SJSA1 (cell line): ENCODE measurements around the gene SOX1. TPM values are rescaled to one million over a fixed set of nuclear protein-coding genes. Genes with fewer than 3 reads are reported as not detected.

ENCODE experiments used
- DNase-seq, 2 experiments: peaks; one replicate each; pipeline ENCODE4 v3.0.0-alpha.2; 2015 to 2020; ENCODE audit warnings: low spot score in 2 of 2, low read depth in 1 of 2
- H3K27ac ChIP-seq: fragments of 250-450 bp; sonication (Bioruptor Pico); 2 replicates; pipeline ENCODE4 v1.5.1; 2020; ENCODE audit warnings: mild to moderate bottlenecking, moderate library complexity
- H3K27me3 ChIP-seq: fragments of 250-450 bp; sonication (Bioruptor Pico); replicated peaks from 2 replicates; pipeline ENCODE4 v1.5.1; 2020; ENCODE audit warnings: mild to moderate bottlenecking, moderate library complexity
- H3K36me3 ChIP-seq: fragments of 250-450 bp; sonication (Bioruptor Pico); 2 replicates; pipeline ENCODE4 v1.5.1; 2020; ENCODE audit warnings: mild to moderate bottlenecking
- H3K4me1 ChIP-seq: fragments of 250-450 bp; sonication (Bioruptor Pico); replicated peaks from 2 replicates; pipeline ENCODE4 v1.6.1; 2021; ENCODE audit warnings: mild to moderate bottlenecking
- H3K4me3 ChIP-seq: fragments of 250-450 bp; sonication (Bioruptor Pico); 2 replicates; pipeline ENCODE4 v1.5.1; 2020; ENCODE audit warnings: mild to moderate bottlenecking
- H3K9me3 ChIP-seq: fragments of 250-450 bp; sonication (Bioruptor Pico); replicated peaks from 2 replicates; pipeline ENCODE4 v1.5.1; 2020; ENCODE audit warnings: mild to moderate bottlenecking
- total RNA-seq: library from RNA; depleted of rRNA; stranded (reverse); fragments of >200 nt; shearing (Covaris generic); gene quantifications from 2 replicates; pipeline ENCODE4 v1.2.3, GENCODE V29; 2014

SOX1 gene
- total RNA-seq, 1 experiment from 2014 or later = not detected

DNA sequence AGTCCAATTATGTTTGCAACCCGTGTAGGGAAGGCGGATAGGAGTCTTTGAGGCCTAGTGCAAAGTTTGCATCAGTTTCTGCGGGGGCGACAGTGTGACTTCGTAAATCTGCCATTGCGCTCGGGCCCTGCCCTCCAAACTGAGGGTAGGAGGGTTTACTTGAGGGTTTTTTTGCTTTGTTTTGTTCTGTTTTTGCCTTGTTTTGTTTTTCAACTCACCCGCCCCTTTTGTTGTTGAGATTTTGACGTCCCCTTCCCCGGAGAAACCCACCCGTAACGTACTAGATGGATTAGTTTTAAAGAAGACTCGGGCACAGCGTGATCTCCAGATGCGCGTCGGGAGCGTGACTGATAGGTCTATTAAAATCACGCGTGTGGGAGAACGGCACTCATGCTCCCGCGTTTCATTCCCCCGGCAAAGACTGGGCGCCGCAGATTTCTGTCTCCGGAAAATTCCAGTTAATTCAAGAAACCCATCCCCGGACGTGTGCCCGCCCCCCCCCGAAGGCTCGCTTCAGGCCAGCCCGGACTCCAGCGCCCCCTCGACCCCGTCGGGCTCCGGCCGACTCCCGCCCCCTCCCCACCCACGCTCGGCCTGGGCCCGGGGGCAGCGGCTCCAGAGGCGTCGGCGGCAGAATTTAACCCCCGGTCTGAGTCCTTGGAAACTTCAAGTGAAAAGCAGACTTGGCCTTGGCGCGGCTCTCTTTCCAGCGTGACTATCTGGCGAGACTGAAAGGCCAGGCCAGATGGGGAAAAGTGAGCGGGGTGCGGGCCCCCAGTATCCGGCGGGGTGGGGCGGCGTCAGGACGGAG is 5.0 kb downstream of the SOX1 start:
- Histone ChIP-seq H3K4me3 (no peak overlapping the region), H3K27me3 (peaks cover 63% of the 10 kb centered on the region), H3K36me3 (no peaks in the 10 kb centered on the region), H3K9me3 (peaks cover 35% of the 10 kb centered on the region), H3K27ac (no peak overlapping the region), H3K4me1 (no peaks in the 10 kb centered on the region)
- DNase-seq = no peak

DNA sequence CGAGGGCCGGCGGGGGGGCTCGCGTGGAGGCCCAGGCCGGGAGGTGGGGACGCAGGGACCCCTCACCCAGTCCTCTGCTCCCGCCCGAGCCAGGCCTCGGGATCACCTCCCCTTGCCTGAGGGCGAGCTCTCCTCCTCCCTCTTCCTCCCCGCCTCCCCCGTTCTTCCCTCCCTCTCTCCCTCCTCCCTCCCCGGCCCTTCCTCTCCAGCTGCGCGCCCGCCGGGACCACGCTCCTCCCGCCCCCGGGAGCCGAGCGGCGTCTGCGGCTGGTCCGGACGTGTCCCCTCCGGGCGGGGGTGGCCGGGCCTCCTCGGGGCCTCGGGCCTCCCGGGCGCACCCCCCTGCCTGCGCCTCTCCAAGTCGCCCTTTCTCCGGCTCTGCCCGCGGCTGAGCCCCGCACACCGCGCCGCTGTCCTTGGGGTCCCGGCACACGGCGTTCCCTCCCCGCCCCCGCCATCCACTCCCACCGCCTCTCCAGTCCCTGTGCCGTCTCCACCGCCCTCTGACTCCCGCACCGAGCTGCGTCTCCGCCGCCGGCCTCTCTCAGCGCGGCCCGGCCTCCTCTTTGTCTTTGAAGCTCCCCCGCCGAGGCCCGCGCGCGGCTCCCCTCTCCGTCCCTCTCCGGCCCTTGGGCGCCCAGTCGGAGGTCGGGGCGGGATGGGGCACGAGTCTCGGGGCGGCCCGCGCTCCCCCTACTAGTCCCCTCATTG is 5.7 kb downstream of the SOX1 start:
- Histone ChIP-seq H3K36me3 (no peaks in the 10 kb centered on the region), H3K4me1 (no peaks in the 10 kb centered on the region), H3K4me3 (no peak overlapping the region), H3K9me3 (peaks cover 31% of the 10 kb centered on the region), H3K27ac (no peak overlapping the region), H3K27me3 (peaks cover 68% of the 10 kb centered on the region)
- no peak for DNase-seq

DNA sequence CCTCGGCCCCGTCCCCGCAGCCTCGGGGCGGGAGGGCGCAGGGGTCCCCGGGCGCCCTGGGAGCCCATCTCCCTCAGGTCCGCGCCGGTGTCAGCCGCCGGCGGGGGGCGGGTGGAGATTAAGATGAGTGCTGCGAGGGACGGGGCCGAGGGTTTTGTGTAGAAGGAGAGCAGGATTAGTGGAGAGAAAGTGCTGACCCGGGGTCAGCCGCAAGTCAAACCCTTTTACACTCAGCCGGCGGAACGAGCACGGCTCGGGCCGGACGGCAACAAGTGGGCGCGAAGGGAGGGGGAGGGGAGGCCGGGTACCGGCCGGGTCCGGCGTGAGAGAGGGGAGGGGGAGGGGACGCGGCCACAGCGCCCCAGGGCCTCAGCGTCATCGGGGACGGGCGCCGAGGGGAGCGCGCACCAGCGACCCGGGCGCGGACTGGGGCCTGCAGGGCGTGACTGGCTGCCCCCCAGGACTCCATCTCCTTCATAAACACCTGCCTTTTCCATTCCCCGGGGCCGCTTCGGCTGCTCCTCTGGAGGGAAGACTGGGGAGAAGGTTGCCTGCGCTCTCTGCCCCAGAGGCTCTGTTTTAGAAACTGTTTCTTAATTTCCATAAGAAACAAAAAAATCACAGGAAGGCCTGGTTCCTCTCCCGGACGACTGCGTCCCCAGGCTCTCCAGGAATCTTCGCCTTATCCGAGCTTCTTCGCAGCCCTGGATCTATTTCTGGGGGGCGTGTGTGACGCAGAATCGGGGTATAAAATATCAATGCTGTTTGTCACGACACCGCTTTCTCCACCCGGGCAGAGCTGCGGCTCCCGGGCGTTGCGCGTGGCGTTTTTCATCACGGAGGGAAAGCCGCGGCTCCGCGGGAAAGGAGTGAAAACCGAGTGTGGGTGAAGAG is 6.5 kb downstream of the SOX1 start:
- H3K4me1 ChIP-seq = no peaks in the 10 kb centered on the region
- no peak overlapping the region for H3K4me3 ChIP-seq
- H3K36me3 ChIP-seq = no peaks in the 10 kb centered on the region
- H3K27ac ChIP-seq = no peak overlapping the region
- H3K9me3 ChIP-seq = peaks cover 29% of the 10 kb centered on the region
- DNase-seq = no peak
- peaks cover 74% of the 10 kb centered on the region for H3K27me3 ChIP-seq

DNA sequence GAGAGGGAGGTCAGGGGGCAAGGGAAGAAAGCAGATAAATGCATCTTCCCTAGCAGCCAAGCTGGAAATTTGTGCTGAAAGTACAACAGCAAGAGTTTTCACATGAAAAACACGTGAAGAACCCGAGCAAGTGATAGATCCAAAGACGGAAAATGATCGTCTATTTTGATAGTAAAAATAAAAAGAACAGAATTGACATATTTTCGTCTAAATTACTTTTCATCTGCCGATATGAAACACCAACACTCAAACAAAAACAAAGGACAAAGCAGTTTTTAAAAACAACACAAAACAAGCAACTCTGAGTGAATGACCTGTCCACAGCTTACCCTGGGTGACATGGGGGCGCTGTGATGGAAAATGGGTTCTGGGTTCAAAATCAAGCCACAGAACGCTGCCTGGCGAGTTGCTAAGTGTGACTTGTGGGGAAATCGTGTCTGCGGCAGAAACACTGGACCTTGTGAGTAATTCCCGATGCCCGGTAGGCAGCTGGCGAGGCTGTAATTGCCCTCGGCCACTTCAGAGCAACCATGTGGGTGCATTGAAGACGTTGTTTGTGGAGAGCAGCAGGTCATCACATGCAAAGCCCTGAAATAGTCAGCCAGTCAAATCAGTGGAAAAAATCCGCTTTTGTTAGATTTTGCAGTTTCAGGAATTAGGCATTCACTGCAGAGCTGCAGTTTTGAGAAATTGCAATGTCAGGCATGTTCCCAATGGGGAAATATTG is 7.4 kb downstream of the SOX1 start:
- peaks cover 22% of the 10 kb centered on the region for H3K9me3 ChIP-seq
- H3K27me3 ChIP-seq = peaks cover 75% of the 10 kb centered on the region
- no peak overlapping the region for H3K27ac ChIP-seq
- H3K36me3 ChIP-seq = no peaks in the 10 kb centered on the region
- no peak for DNase-seq
- H3K4me3 ChIP-seq = no peak overlapping the region
- no peaks in the 10 kb centered on the region for H3K4me1 ChIP-seq

DNA sequence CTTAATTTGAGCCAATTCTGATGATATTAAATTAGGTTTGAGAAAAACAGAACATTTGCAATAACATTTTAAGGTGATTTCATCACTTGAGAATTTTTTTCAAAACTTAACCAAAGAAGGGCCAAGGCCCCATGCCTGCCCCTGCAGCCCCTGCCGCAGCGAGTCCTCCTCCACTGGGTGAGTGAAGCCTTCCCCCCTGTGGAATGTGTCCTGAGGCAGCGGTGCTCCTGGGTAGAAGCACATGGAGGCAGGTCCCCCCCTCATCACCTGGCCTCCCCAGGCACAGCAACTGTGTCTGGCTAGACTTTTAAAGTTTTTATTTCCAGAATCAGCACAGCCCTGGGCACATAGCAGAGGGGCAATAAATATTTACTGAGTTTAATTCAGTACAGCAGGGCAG is 10.8 kb downstream of the SOX1 start:
- no peak overlapping the region for H3K4me3 ChIP-seq
- H3K4me1 ChIP-seq = no peaks in the 10 kb centered on the region
- H3K27me3 ChIP-seq = peaks cover 59% of the 10 kb centered on the region
- DNase-seq = no peak
- H3K27ac ChIP-seq = no peak overlapping the region
- no peaks in the 10 kb centered on the region for H3K36me3 ChIP-seq
- peaks cover 10% of the 10 kb centered on the region for H3K9me3 ChIP-seq

DNA sequence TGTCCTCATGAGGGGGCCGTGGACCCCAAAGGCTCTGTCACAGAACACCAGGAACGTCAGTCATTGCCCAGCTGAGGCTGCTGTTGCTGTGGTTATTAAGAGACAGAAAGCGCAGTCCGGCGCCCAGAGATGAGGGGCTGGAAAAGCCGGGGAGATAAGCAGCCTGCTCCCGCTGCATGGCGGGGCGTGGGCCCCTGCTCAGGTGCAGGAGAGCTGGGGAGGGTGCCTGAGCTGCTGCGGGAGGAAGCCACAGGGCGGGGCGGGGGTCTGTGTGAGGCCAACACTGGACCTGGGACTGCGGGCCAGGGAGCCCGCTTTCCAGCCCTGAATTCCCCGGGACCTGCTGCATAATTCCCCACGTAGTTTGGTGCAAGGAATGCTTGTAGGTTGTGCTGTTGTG is 11.3 kb downstream of the SOX1 start:
- Histone ChIP-seq H3K36me3 (no peaks in the 10 kb centered on the region), H3K4me3 (no peak overlapping the region), H3K4me1 (no peaks in the 10 kb centered on the region), H3K27me3 (peaks cover 54% of the 10 kb centered on the region), H3K27ac (no peak overlapping the region), H3K9me3 (peaks cover 5% of the 10 kb centered on the region)
- DNase-seq = no peak

DNA sequence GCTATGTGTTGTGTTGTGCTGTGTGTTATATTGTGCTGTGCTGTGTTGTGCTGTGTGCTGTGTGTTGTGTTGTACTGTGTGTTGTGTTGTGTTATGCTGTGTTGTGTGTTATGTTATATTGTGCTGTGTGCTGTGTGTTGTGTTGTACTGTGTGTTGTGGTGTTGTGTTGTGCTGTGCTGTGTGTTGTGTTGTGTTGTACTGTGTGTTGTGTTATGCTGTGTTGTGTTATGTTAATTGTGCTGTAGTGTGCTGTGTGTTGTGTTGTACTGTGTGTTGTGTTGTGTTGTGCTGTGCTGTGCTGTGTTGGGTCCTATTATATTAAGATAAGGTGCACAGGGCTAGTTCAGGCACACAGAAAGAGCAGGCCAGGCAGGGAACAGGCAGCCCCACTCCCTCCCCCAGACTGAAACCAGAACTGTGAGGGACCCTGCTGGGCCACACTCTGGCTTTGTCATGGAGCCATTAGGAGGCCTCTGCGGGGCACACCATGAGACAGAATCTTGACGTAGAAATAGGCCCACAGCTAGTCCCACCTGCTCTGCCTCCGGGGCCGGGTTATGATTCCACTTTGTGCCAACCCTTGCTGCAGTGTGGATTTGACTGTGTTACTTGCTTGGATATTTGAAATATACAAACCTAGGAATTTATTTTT is 12.1 kb downstream of the SOX1 start:
- Histone ChIP-seq H3K36me3 (no peaks in the 10 kb centered on the region), H3K9me3 (peaks cover 11% of the 10 kb centered on the region), H3K4me1 (no peaks in the 10 kb centered on the region), H3K4me3 (no peak overlapping the region), H3K27me3 (peaks cover 49% of the 10 kb centered on the region), H3K27ac (no peak overlapping the region)
- DNase-seq = no peak

DNA sequence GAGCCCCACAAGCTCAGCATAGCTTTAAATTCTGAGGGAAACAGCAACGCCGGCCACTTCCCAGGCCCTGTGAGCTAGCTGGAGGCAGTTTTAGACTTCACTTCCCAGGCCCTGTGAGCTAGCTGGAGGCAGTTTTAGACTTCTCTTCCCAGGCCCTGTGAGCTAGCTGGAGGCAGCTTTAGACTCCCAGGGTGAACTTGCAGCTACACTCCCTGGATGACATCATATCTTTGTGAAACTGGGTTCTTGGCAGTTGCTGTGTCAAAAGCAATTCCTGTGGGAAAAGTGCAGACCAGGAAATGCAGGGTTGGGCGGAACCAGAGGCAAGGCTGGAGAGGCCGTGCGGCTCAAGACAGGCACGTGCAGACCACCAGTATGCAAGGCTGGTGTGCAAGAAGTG is 12.7 kb downstream of the SOX1 start:
- peaks cover 42% of the 10 kb centered on the region for H3K27me3 ChIP-seq
- no peak overlapping the region for H3K27ac ChIP-seq
- peaks cover 16% of the 10 kb centered on the region for H3K9me3 ChIP-seq
- no peaks in the 10 kb centered on the region for H3K36me3 ChIP-seq
- DNase-seq = no peak
- H3K4me3 ChIP-seq = no peak overlapping the region
- H3K4me1 ChIP-seq = no peaks in the 10 kb centered on the region

DNA sequence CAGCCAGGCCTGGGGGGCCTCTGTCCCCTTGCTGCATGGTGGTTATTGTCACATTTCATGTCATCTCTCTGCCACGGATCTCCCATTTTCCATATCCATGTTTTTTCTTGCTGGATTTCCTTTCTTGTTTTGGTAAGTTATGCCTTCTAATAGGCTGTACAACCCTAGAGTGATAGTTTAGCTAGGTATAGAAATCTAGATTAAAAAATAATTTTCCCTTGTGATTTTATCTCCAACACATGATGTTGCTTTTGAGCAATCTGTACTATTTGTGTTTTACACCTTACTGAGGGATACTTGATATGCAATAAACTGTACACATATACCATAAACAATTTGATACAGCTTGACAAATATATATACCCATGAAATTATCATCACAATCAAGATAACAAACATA is 17.0 kb downstream of the SOX1 start:
- Histone ChIP-seq H3K27ac (no peak overlapping the region), H3K4me1 (no peaks in the 10 kb centered on the region), H3K4me3 (no peak overlapping the region), H3K27me3 (peaks cover 8% of the 10 kb centered on the region; the same call in 1 of the 2 replicates), H3K9me3 (peaks cover 13% of the 10 kb centered on the region), H3K36me3 (no peaks in the 10 kb centered on the region)
- DNase-seq = no peak

DNA sequence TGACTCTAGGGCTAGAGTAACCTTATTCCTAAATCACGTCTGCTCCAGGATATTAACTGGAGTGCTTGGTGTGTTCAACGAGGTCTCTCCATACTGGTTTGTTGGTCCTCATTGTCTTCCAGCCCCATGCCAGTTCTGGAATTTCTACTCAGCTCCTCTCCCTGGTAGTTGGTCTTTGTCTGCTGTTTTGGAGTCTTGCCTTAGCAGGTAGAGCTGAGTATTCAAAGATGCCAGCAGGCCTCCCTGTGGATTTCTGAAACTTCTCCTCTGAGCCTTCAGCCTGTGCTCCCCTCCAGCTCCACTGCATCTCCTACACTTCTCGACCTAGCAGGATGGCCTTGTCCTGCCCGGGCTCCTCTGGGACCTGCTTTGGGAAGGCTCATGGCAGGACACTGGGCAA is 25.5 kb downstream of the SOX1 start:
- Histone ChIP-seq H3K4me3 (no peak overlapping the region), H3K4me1 (no peaks in the 10 kb centered on the region), H3K9me3 (no peaks in the 10 kb centered on the region), H3K27me3 (peaks cover 35% of the 10 kb centered on the region), H3K36me3 (no peaks in the 10 kb centered on the region; the same call in 1 of the 2 replicates), H3K27ac (no peak overlapping the region)
- no peak for DNase-seq

DNA sequence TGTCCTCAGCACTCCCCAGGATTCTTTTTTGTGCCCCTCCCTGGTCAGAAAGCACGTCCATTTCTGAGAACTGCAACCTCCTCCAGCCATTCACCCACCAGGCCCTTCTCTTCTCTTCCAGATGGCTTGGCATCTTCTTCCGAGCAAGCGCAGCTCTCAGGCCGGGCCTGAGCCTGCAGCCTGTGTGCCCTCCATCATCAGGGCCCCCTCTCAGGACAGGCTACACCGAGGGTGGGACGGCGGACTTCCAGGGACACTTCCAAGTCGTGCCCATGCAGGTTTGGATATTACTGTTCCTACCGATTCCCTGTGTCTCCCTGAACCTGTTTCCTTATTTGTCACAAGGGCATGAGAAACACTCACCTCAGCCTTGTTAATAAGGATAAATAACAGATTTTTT is 28.4 kb downstream of the SOX1 start:
- Histone ChIP-seq H3K36me3 (no peaks in the 10 kb centered on the region; the same call in 1 of the 2 replicates), H3K9me3 (no peaks in the 10 kb centered on the region), H3K27ac (no peak overlapping the region), H3K4me1 (no peaks in the 10 kb centered on the region), H3K27me3 (peaks cover 41% of the 10 kb centered on the region), H3K4me3 (no peak overlapping the region)
- no peak for DNase-seq

DNA sequence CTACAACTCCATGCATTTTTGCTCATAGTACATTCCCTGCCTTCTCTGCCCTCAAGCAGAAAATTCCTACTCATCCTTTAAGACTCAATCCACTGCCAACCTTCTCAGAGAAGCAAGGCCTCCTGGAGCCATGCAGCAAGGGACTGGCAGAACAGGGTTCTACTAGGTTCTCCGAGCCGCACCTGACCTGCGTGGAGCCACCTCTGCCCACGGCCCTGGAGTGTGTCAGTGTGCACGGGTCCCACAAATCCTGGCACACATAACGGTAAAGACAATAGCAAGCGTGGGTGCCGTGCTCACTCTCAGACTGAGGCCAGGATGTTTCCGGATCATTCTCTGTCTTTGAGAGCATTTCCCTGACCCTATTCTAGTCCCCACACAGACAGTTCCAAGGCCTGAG is 30.0 kb downstream of the SOX1 start:
- no peaks in the 10 kb centered on the region for H3K9me3 ChIP-seq
- no peak overlapping the region for H3K4me3 ChIP-seq
- no peak for DNase-seq
- H3K27ac ChIP-seq = no peak overlapping the region
- H3K4me1 ChIP-seq = no peaks in the 10 kb centered on the region
- peaks cover 48% of the 10 kb centered on the region for H3K27me3 ChIP-seq
- no peaks in the 10 kb centered on the region; the same call in 1 of the 2 replicates for H3K36me3 ChIP-seq

DNA sequence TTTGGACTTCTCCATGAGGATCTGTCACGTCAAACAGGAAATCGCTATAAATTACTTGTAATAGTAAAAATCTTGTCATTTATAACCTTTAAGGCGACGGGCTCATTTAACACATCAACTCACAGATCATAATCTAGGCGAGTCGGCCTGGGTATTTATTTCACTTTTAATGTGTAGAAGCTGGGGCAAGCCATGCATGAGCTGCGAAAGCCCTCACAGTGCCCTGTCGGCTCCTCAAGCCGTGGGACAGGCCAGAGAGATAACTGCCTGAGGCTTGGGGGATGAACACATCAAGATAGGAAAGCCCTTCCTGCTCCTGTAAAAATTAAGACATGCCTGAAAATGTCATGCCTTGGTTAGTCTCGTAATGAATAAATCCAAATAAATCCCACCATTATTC is 30.8 kb downstream of the SOX1 start:
- no peaks in the 10 kb centered on the region; the same call in 1 of the 2 replicates for H3K36me3 ChIP-seq

More for the DNA sequence above, 30.8 kb downstream of the SOX1 start:
- H3K4me3 ChIP-seq = no peak overlapping the region
- no peaks in the 10 kb centered on the region for H3K4me1 ChIP-seq
- H3K9me3 ChIP-seq = no peaks in the 10 kb centered on the region
- H3K27ac ChIP-seq = no peak overlapping the region
- DNase-seq = peak in 1 of 2 experiments; percentile 33
- H3K27me3 ChIP-seq = peaks cover 50% of the 10 kb centered on the region
